ENCODE results near the gene ZNF143.

DNA sequence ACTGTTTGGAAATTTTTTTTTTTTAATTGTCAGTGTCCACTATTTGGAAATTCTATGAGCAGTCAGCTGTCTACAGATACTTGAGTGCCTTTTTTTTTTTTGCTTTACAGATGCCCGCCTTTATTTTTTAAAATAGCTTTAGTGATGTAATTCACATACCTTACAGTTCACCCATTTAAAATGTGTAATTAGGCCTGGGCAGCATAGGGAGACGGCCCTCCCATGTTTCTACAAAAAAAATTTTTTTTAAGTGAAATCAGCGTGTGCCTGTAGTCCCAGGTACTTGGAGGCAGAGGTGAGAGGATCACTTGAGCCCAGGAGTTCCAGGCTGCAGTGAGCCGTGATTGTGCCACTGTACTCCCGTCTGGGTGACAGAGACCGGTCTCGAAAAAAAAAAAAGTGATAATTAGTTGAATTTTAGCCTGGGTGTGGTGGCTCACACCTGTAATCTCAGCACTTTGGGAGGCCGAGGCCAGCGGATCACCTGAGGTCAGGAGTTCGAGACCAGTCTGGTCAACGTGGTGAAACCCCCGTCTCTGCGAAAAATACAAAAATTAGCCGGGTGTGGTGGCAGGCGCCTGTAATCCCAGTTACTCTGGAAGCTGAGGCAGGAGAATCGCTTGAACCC is 1.5 kb downstream of the ZNF143 start:
- TF ChIP-seq POLR2A (IDR thresholded peaks at IDR 0.05; ENCODE audit: low read depth, low read length): no peak
- TF ChIP-seq POLR2AphosphoS5 (IDR thresholded peaks at IDR 0.05; ENCODE audit: low read depth, low read length): no peak
- TF ChIP-seq TAF1 (IDR thresholded peaks at IDR 0.05; ENCODE audit: borderline replicate concordance, low read depth, low read length): no peak

All from GM12892 (cell line).